ENCODE measurements around the gene ARHGAP22.

- TF ChIP-seq, protein P1, sequence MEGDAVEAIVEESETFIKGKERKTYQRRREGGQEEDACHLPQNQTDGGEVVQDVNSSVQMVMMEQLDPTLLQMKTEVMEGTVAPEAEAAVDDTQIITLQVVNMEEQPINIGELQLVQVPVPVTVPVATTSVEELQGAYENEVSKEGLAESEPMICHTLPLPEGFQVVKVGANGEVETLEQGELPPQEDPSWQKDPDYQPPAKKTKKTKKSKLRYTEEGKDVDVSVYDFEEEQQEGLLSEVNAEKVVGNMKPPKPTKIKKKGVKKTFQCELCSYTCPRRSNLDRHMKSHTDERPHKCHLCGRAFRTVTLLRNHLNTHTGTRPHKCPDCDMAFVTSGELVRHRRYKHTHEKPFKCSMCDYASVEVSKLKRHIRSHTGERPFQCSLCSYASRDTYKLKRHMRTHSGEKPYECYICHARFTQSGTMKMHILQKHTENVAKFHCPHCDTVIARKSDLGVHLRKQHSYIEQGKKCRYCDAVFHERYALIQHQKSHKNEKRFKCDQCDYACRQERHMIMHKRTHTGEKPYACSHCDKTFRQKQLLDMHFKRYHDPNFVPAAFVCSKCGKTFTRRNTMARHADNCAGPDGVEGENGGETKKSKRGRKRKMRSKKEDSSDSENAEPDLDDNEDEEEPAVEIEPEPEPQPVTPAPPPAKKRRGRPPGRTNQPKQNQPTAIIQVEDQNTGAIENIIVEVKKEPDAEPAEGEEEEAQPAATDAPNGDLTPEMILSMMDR (IDR thresholded peaks at IDR 0.05): no peak
- TF ChIP-seq POLR2A (IDR thresholded peaks at IDR 0.05): no peak
These were observed 90.6 kb downstream of the ARHGAP22 start for GRCh38 chr10:48514255-48514654.

Data from tibial nerve (tissue), 3 donors.